ENCODE data around the gene TXNDC8.
"Not testable (repeated sequence)": the region's sequence is repeated elsewhere in the genome, so short reads cannot be mapped to it uniquely, and the experiment has no call there.

Gene TXNDC8

GRCh38 chr9:110337727-110338126 lies at the start of gene TXNDC8:
Gene TXNDC8, minus strand, starts transcription at chr9:110337863.
- no peak for FAIRE-seq

- FAIRE-seq = no peak
Observed at GRCh38 chr9:110383491-110383890, 45.8 kb upstream of the TXNDC8 start.

GRCh38 chr9:110382731-110383130 lies 45.1 kb upstream of the TXNDC8 start:
- FAIRE-seq = no peak

- no peak for FAIRE-seq
Observed at GRCh38 chr9:110371411-110372007, 33.8 kb upstream of the TXNDC8 start.

GRCh38 chr9:110370315-110370714 lies 32.7 kb upstream of the TXNDC8 start:
- no peak for FAIRE-seq

GRCh38 chr9:110364451-110364850 lies 26.8 kb upstream of the TXNDC8 start:
- FAIRE-seq = no peak

GRCh38 chr9:110358992-110359391 lies 21.3 kb upstream of the TXNDC8 start:
- not testable (repeated sequence) for FAIRE-seq

- no peak for FAIRE-seq
Observed at GRCh38 chr9:110357505-110357904, 19.8 kb upstream of the TXNDC8 start.

GRCh38 chr9:110356639-110357395 lies 19.2 kb upstream of the TXNDC8 start:
- no peak for FAIRE-seq

- FAIRE-seq = no peak
Observed at GRCh38 chr9:110355911-110356310, 18.2 kb upstream of the TXNDC8 start.

GRCh38 chr9:110351009-110351467 lies 13.4 kb upstream of the TXNDC8 start:
- no peak for FAIRE-seq

- FAIRE-seq = no peak
Observed at GRCh38 chr9:110346325-110346724, 8.7 kb upstream of the TXNDC8 start.

- FAIRE-seq = no peak
Observed at GRCh38 chr9:110344821-110345220, 7.2 kb upstream of the TXNDC8 start.

GRCh38 chr9:110343551-110343950 lies 5.9 kb upstream of the TXNDC8 start:
- no peak for FAIRE-seq

GRCh38 chr9:110340306-110340705 lies 2.6 kb upstream of the TXNDC8 start:
- no peak for FAIRE-seq

- FAIRE-seq = no peak
Observed at GRCh38 chr9:110338143-110338542, 480 bp upstream of the TXNDC8 start.

- no peak for FAIRE-seq
Observed at GRCh38 chr9:110336363-110336762, 1.3 kb downstream of the TXNDC8 start.

- no peak for FAIRE-seq
Observed at GRCh38 chr9:110334871-110335270, 2.8 kb downstream of the TXNDC8 start.

- no peak for FAIRE-seq
Observed at GRCh38 chr9:110334183-110334582, 3.5 kb downstream of the TXNDC8 start.

- no peak for FAIRE-seq
Observed at GRCh38 chr9:110332766-110333165, 4.9 kb downstream of the TXNDC8 start.

- no peak for FAIRE-seq
Observed at GRCh38 chr9:110330484-110331105, 7.1 kb downstream of the TXNDC8 start.

GRCh38 chr9:110329639-110330230 lies 7.9 kb downstream of the TXNDC8 start:
- no peak for FAIRE-seq

GRCh38 chr9:110328763-110329162 lies 8.9 kb downstream of the TXNDC8 start:
- FAIRE-seq = no peak

GRCh38 chr9:110327716-110328115 lies 9.9 kb downstream of the TXNDC8 start:
- FAIRE-seq = no peak
